GM19193 (cell line): ENCODE measurements around the gene GRB10.

Experiments
- POLR2A ChIP-seq: IDR thresholded peaks from 4 replicates; pipeline ENCODE4 v1.6.1; 2011; ENCODE audit not compliant: insufficient read depth, insufficient read length; ENCODE audit errors: extremely low read depth

GRB10 gene

GRCh38 chr7:50812094-50812493 lies 29.4 kb upstream of the GRB10 start:
- no peak for TF ChIP-seq POLR2A

- TF ChIP-seq POLR2A, result no peak
These were observed 25.7 kb upstream of the GRB10 start for GRCh38 chr7:50808282-50808888.

- TF ChIP-seq POLR2A, result no peak
These were observed 24.5 kb upstream of the GRB10 start for GRCh38 chr7:50807026-50807730.

- TF ChIP-seq POLR2A, result no peak
These were observed 23.4 kb upstream of the GRB10 start for GRCh38 chr7:50806143-50806542.

GRCh38 chr7:50805447-50806125 lies 22.9 kb upstream of the GRB10 start:
- no peak for TF ChIP-seq POLR2A

- no peak for TF ChIP-seq POLR2A
These were observed 21.0 kb upstream of the GRB10 start for GRCh38 chr7:50803359-50804337.

DNA sequence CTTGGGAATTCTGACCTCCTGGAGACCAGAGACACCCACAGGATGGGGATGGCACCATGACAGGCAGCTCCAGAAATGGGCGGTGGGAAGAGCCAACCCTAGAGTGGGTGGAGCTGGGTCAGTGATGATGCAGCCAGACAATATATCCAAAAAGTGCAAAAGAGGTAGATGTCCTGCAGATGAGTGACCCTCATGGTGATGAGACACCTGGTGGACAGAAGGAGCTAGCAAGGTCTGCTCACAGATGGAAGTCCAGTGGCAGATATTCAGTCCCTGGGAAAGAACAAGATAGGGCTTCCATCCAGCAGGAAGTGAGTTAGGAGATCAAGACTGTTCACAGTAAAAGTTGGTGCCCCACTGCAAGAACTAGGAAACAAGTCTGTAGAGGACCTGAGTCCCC lies 19.2 kb upstream of the GRB10 start:
- TF ChIP-seq POLR2A, result no peak

- TF ChIP-seq POLR2A, result no peak
These were observed 17.2 kb upstream of the GRB10 start for GRCh38 chr7:50799873-50800272.

- TF ChIP-seq POLR2A, result no peak
These were observed 15.4 kb upstream of the GRB10 start for GRCh38 chr7:50798126-50798525.

DNA sequence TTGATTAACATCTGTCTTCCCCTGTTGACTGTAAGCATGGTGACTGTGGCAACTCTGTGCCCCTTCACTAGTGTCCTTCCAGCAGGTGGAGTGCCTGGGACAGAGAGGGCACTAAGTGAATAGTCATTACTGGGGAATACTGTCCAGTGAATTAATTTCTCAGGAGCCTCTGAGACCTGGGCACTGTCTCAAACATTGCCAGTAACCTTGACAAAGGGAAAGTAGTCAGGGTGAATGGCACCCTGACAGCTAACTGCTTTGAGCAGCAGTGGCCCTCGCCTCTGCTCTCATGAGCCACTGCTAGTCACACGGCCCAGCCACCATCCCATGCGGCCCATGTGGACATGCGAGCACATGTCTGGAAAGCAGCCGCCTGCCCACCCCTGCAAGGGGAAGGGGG lies 13.1 kb upstream of the GRB10 start:
- TF ChIP-seq POLR2A, result no peak

GRCh38 chr7:50795253-50795652 lies 12.6 kb upstream of the GRB10 start:
- no peak for TF ChIP-seq POLR2A

DNA sequence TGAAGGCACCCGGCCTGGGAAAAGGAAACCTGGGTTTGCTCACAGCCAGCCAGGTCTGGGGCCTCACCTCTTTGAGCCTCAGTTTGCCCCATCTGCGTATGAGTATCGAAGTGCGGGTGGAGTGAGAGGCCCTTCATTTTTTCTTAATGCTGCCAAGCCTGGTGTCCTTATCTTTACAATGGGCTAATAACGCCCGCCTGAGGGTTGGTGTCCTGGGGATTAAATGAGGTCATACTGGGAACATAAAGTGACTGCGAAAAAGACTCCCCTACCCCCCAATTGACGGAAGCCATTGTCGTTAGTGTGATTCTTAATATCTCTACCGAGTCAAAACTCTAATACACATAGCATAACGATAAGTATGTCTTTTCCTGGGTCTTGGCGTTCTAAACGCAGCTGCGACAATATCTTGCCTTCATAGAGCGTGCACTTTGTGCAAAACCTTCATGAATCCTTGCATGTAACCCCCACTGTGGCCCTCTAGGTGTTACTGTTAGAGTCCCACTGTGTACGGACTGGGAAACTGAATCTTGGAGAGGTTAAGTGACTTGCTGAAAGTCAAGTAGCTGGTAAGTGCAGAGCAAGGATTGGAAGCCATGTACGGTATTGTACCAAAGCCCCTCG lies 11.4 kb upstream of the GRB10 start:
- TF ChIP-seq POLR2A, result no peak

DNA sequence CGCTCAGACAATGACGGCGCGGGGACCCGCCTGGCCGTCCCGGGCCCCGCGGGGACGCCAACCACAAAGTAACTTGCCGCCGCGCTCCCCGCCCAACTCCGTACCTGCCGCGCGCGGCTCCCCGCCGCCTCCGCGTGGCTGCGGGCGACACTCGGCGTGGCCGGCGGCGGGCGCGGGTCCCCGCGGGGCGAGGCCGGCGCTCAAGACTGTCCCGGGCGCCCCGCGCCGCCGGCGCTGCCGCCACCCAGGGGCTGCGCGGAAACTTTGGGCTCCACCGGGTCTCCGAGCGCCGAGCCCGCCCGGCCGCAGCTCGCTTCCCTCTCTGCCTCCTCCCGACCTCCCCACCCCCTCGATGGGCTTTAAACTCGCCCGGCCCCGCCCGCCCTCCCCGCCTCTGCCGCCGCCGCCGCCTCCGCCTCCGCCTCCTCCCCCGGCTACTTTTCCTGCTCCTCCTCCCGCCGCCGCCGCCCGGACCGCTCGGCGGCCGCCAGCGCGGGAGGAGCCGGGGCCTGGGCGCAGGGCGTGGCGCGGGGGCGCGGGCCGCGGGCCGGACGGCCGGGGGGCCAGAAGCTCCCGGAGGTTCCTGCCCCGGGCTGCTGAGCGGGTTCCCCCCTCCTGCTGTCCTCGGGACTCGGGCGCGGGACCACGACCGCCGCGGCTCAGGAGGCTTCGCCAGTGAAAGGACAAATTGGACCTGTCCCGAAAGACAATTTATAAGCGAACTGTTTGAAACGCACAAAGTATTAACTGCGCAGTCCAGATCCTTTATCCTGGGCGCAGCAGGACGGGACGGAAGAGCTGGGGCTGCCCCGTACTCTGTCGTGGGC lies 10.6 kb upstream of the GRB10 start:
- TF ChIP-seq POLR2A, result no peak
